A549 (cell line): ENCODE measurements around the gene CCKAR. TPM values are rescaled to one million over a fixed set of nuclear protein-coding genes. Genes with fewer than 3 reads are reported as not detected.

ENCODE experiments used
- polyA plus RNA-seq, 4 experiments: library from polyadenylated mRNA; depleted of rRNA in 3 of 4; stranded (reverse); fragments of >200 nt; fragmentation: RNase III in 1 of 4; extraction: RNeasy Plus Mini Kit Qiagen cat#74134 plus additional on column Dnase treatment in 1 of 4; gene quantifications; 2 replicates in 3 of 4; 3 replicates in 1 of 4; pipeline ENCODE4 v1.2.3, GENCODE V29; 2011 to 2017

The CCKAR gene
- polyA plus RNA-seq, 2 of the 4 experiments (the other 2 are of a cell fraction), result not detected

Other genes with a start within 250 kb of the CCKAR start
- 28.9 and 37.1 TPM in 2 replicates for gene RBPJ, start 169.5 kb downstream of the CCKAR start, polyA plus RNA-seq (2011; rRNA removed)
- gene RBPJ, start 169.5 kb downstream of the CCKAR start, polyA plus RNA-seq (2017; fragmentation: RNase III; extraction: RNeasy Plus Mini Kit Qiagen cat#74134 plus additional on column Dnase treatment), result 16.0 to 17.6 TPM (median 16.5 TPM) in 3 replicates
- 9.1 and 11.7 TPM in 2 replicates for gene TBC1D19, start 93.6 kb upstream of the CCKAR start, polyA plus RNA-seq (2011; rRNA removed)
- 4.1 to 5.4 TPM (median 4.6 TPM) in 3 replicates for gene TBC1D19, start 93.6 kb upstream of the CCKAR start, polyA plus RNA-seq (2017; fragmentation: RNase III; extraction: RNeasy Plus Mini Kit Qiagen cat#74134 plus additional on column Dnase treatment)